ENCODE measurements around the gene ARX. TPM values are rescaled to one million over a fixed set of nuclear protein-coding genes. Genes with fewer than 3 reads are reported as not detected.

ARX gene
- total RNA-seq, 4 donors from 2014 or later: not detected

- no peak for TF ChIP-seq CTCF (IDR thresholded peaks at IDR 0.05; ENCODE audit: low read depth)
Measured at GRCh38 chrX:24956828-24957227, 58.9 kb downstream of the ARX start.

- no peak for TF ChIP-seq CTCF (IDR thresholded peaks at IDR 0.05; ENCODE audit: low read depth)
Measured at GRCh38 chrX:24955372-24955930, 60.3 kb downstream of the ARX start.

GRCh38 chrX:24954732-24955131 is 61.0 kb downstream of the ARX start:
- TF ChIP-seq CTCF (IDR thresholded peaks at IDR 0.05; ENCODE audit: low read depth): no peak

Small RNAs within 50 kb of the gene (small RNA-seq; reads per million reads assigned to genes)
- gene RN7SL91P: not detected

Data from subcutaneous adipose tissue (tissue), 4 donors.